ENCODE measurements around the gene SCGB2B2. TPM values are rescaled to one million over a fixed set of nuclear protein-coding genes. Genes with fewer than 3 reads are reported as not detected.

The SCGB2B2 gene
- total RNA-seq, 1 experiment from 2014 or later = 1.00 TPM

- Histone ChIP-seq H3K27me3 (replicated peaks; ENCODE audit: control insufficient read depth, insufficient read depth, low read length) (no peaks in the 10 kb centered on the region; the same call in 1 of the 2 replicates), H3K4me3 (ENCODE audit: low read depth, low read length) (no peak overlapping the region), H3K4me1 (no peaks in the 10 kb centered on the region), H3K9me3 (no peaks in the 10 kb centered on the region), H3K36me3 (ENCODE audit: control insufficient read depth, insufficient read depth, low read length) (no peaks in the 10 kb centered on the region)
- CTCF ChIA-PET = no interaction called here
- H3K9me3 Mint-ChIP-seq (ENCODE audit: unreplicated experiment) = no peaks in the 10 kb centered on the region
- no peak for DNase-seq
- no peak overlapping the region for H3K27ac Mint-ChIP-seq (ENCODE audit: unreplicated experiment)
- intact Hi-C loops (cut with micrococcal nuclease; ENCODE audit: unreplicated experiment) = no loop called here
- BruUV-seq (replicated peaks) = no TSS peak
- H3K4me1 Mint-ChIP-seq (ENCODE audit: low read depth, unreplicated experiment) = no peaks in the 10 kb centered on the region
- no peak overlapping the region for H3K4me3 Mint-ChIP-seq (ENCODE audit: unreplicated experiment)
- no peaks in the 10 kb centered on the region for H3K36me3 Mint-ChIP-seq (ENCODE audit: insufficient read depth, unreplicated experiment)
- TF ChIP-seq, protein P1, sequence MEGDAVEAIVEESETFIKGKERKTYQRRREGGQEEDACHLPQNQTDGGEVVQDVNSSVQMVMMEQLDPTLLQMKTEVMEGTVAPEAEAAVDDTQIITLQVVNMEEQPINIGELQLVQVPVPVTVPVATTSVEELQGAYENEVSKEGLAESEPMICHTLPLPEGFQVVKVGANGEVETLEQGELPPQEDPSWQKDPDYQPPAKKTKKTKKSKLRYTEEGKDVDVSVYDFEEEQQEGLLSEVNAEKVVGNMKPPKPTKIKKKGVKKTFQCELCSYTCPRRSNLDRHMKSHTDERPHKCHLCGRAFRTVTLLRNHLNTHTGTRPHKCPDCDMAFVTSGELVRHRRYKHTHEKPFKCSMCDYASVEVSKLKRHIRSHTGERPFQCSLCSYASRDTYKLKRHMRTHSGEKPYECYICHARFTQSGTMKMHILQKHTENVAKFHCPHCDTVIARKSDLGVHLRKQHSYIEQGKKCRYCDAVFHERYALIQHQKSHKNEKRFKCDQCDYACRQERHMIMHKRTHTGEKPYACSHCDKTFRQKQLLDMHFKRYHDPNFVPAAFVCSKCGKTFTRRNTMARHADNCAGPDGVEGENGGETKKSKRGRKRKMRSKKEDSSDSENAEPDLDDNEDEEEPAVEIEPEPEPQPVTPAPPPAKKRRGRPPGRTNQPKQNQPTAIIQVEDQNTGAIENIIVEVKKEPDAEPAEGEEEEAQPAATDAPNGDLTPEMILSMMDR (IDR thresholded peaks at IDR 0.05; ENCODE audit: insufficient read depth in 1 of 2, low read depth in 1 of 2, low read length in 1 of 2, severe bottlenecking in 1 of 2, unreplicated experiment in 1 of 2) = no peak
- peaks cover 6% of the 10 kb centered on the region for H3K27me3 Mint-ChIP-seq (ENCODE audit: insufficient read depth, unreplicated experiment)
- POLR2A ChIA-PET = no interaction called here
Measured at GRCh38 chr19:34661357-34661756, 15.6 kb downstream of the SCGB2B2 start.

DNA sequence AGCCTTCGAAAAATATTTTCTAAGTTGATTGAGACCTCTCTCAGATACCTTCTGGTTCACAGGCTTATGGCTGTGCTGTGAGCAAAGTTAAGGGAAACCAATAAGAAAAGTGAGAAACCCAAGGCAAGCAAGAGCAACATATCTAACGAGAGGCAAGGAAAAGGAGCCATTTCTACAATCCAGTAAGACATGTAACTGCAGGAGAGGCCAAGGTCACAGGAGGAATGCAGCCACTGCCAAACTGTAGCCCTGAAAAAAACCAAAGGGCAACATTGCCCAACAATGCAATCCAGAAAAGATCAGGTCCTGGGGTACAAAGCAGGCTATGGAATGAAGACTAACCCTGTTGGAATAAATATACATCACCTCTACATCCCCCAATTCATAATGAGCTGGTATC lies 21.3 kb downstream of the SCGB2B2 start:
- no peaks in the 10 kb centered on the region for H3K36me3 Mint-ChIP-seq (ENCODE audit: insufficient read depth, unreplicated experiment)
- Histone ChIP-seq H3K4me1 (no peaks in the 10 kb centered on the region), H3K9me3 (peaks cover 9% of the 10 kb centered on the region; the same call in 1 of the 2 replicates), H3K27me3 (replicated peaks; ENCODE audit: control insufficient read depth, insufficient read depth, low read length) (no peaks in the 10 kb centered on the region; the same call in 1 of the 2 replicates), H3K36me3 (ENCODE audit: control insufficient read depth, insufficient read depth, low read length) (no peaks in the 10 kb centered on the region), H3K4me3 (ENCODE audit: low read depth, low read length) (no peak overlapping the region)
- peaks cover 7% of the 10 kb centered on the region for H3K4me1 Mint-ChIP-seq (ENCODE audit: low read depth, unreplicated experiment)
- POLR2A ChIA-PET = no interaction called here
- peaks cover 18% of the 10 kb centered on the region for H3K9me3 Mint-ChIP-seq (ENCODE audit: unreplicated experiment)
- CTCF ChIA-PET = no interaction called here
- H3K27me3 Mint-ChIP-seq (ENCODE audit: insufficient read depth, unreplicated experiment) = peaks cover 11% of the 10 kb centered on the region
- no peak overlapping the region for H3K27ac Mint-ChIP-seq (ENCODE audit: unreplicated experiment)
- no TSS peak for BruUV-seq (replicated peaks)
- no peak for DNase-seq
- no peak overlapping the region for H3K4me3 Mint-ChIP-seq (ENCODE audit: unreplicated experiment)
- intact Hi-C loops (cut with micrococcal nuclease; ENCODE audit: unreplicated experiment) = no loop called here
- TF ChIP-seq, protein P1 (IDR thresholded peaks at IDR 0.05; ENCODE audit: insufficient read depth in 1 of 2, low read depth in 1 of 2, low read length in 1 of 2, severe bottlenecking in 1 of 2, unreplicated experiment in 1 of 2) = no peak

GRCh38 chr19:34654796-34655195 lies 22.2 kb downstream of the SCGB2B2 start:
- Histone ChIP-seq H3K9me3 (peaks cover 9% of the 10 kb centered on the region; the same call in 1 of the 2 replicates), H3K36me3 (ENCODE audit: control insufficient read depth, insufficient read depth, low read length) (no peaks in the 10 kb centered on the region), H3K4me3 (ENCODE audit: low read depth, low read length) (no peak overlapping the region), H3K27me3 (replicated peaks; ENCODE audit: control insufficient read depth, insufficient read depth, low read length) (no peaks in the 10 kb centered on the region; the same call in 1 of the 2 replicates), H3K4me1 (no peaks in the 10 kb centered on the region)
- TF ChIP-seq, protein P1 (IDR thresholded peaks at IDR 0.05; ENCODE audit: insufficient read depth in 1 of 2, low read depth in 1 of 2, low read length in 1 of 2, severe bottlenecking in 1 of 2, unreplicated experiment in 1 of 2) = no peak
- no TSS peak for BruUV-seq (replicated peaks)
- H3K9me3 Mint-ChIP-seq (ENCODE audit: unreplicated experiment) = peaks cover 18% of the 10 kb centered on the region
- no peak overlapping the region for H3K27ac Mint-ChIP-seq (ENCODE audit: unreplicated experiment)
- peaks cover 7% of the 10 kb centered on the region for H3K4me1 Mint-ChIP-seq (ENCODE audit: low read depth, unreplicated experiment)
- H3K36me3 Mint-ChIP-seq (ENCODE audit: insufficient read depth, unreplicated experiment) = peaks cover 2% of the 10 kb centered on the region
- no peak for DNase-seq
- H3K4me3 Mint-ChIP-seq (ENCODE audit: unreplicated experiment) = no peak overlapping the region
- intact Hi-C loops (cut with micrococcal nuclease; ENCODE audit: unreplicated experiment) = no loop called here
- peaks cover 11% of the 10 kb centered on the region for H3K27me3 Mint-ChIP-seq (ENCODE audit: insufficient read depth, unreplicated experiment)
- ChIA-PET CTCF (no interaction called here), POLR2A (no interaction called here)
